Measurements from ENCODE around the gene KANK3. TPM values are rescaled to one million over a fixed set of nuclear protein-coding genes. Genes with fewer than 3 reads are reported as not detected.
A peak's percentile ranks its signal among the peaks of the same experiment; 100 is the strongest.

The KANK3 gene
- total and polyA plus RNA-seq, 2 of the 8 experiments (the other 6 are each of a cell fraction or from before 2014, with no cell fraction given), result 2.5 to 4.2 TPM

DNA sequence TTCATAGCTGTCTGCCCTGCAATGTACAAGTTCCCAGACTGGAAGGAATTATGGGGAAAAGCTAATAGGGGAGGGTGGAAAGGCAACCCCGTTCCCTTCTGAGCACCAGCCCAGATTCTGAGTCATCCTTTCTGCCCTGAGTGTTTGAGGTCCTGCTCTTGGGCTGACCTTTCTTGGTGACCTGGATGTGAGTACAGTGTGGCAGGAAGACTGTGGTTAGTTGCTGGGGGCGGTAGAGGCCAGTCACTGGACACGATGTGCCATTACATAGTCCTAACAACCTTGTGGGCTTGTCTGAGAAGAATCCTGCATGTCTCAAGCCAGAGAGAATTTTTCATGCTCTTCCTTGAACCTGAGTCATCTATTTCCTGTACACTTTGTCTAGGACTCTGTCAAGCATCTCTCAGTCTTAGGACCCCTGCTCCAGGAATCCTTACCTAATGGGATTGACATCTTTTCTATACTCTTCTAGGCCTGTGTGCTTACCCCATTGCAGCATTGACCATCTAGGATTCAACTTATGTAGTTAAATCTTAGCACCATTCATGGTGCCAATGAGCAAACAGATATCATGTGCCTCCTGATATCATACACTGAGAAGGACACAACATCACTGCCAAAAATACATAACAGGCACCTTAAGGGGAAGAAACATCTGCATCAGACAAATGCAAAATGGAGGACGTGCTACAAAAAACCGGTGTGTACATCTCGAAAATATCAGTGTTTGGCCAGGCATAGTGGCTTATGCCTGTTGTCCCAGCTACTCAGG is 12.8 kb upstream of the KANK3 start:
- no peak overlapping the region for H3K27ac ChIP-seq (ENCODE audit: low read depth, low read length)
- no peak overlapping the region for H4K8ac ChIP-seq (ENCODE audit: extremely low read depth, insufficient read depth, low read length)
- H3K4ac ChIP-seq (replicated peaks; ENCODE audit: insufficient read length, low read depth, low read length), result no peak overlapping the region
- POLR2A ChIA-PET (ENCODE audit: partially characterized antibody), result interaction anchor here (0.8 to 1.3 kb wide), 4 partner anchors 11 to 46 kb away, joined by 3 to 4 read pairs (median 3); partner anchors contain the start of gene RAB11B
- H3K23ac ChIP-seq (ENCODE audit: insufficient read length), result no peak overlapping the region
- H3K36me3 ChIP-seq (ENCODE audit: control insufficient read depth in 2 of 4, insufficient read depth in 4 of 4, low read length in 3 of 4), result no peaks in the 10 kb centered on the region
- no peaks in the 10 kb centered on the region for H3K9me3 ChIP-seq (ENCODE audit: insufficient read depth in 2 of 2, low read depth in 1 of 2, low read length in 1 of 2)
- peak overlapping the region; percentile 39; the same call in 1 of the 2 replicates for H2BK12ac ChIP-seq (ENCODE audit: low read depth, low read length)
- 83% methylated on average over 6 of the region's 6 CpGs; no CpG with 5 or more reads in 1 of the 2 experiments for WGBS, 2 experiments (ENCODE audit: extremely low coverage in 1 of 2, insufficient coverage in 1 of 2, insufficient read length in 1 of 2, insufficient replicate concordance in 2 of 2, low coverage in 1 of 2, low lambda C conversion rate in 2 of 2, missing lambda C conversion rate in 1 of 2)
- H3K4me2 ChIP-seq (ENCODE audit: insufficient read depth in 1 of 2, low read depth in 2 of 2, low read length in 2 of 2), result no peak overlapping the region
- no peak overlapping the region for H2BK5ac ChIP-seq (ENCODE audit: low read depth, low read length)
- no peak overlapping the region for H2BK20ac ChIP-seq (ENCODE audit: low read length)
- H3K79me2 ChIP-seq (ENCODE audit: control insufficient read depth in 1 of 2, insufficient read depth in 2 of 2, low read length in 2 of 2), result no peaks in the 10 kb centered on the region
- DNase-seq (ENCODE audit: low read depth in 1 of 2, low spot score in 2 of 2) (no peak), FAIRE-seq (no peak)
- H3K27me3 ChIP-seq (replicated peaks in 1 of 4; ENCODE audit: control insufficient read depth in 3 of 4, extremely low read depth in 1 of 4, insufficient read depth in 3 of 4, low read length in 3 of 4), result no peaks in the 10 kb centered on the region
- no peaks in the 10 kb centered on the region for H3K23me2 ChIP-seq (ENCODE audit: low read depth, low read length)
- no peak overlapping the region for H2BK120ac ChIP-seq (replicated peaks; ENCODE audit: low read depth, low read length)
- no peak overlapping the region for H2AFZ ChIP-seq (ENCODE audit: low read length)
- peak overlapping the region; percentile 80 for H4K91ac ChIP-seq (replicated peaks; ENCODE audit: insufficient read length, low read length)
- no peak overlapping the region for H3K18ac ChIP-seq (ENCODE audit: extremely low read depth, low read length)
- no peak overlapping the region for H3K9ac ChIP-seq (replicated peaks in 1 of 4; ENCODE audit: extremely low read depth in 1 of 4, low read depth in 3 of 4, low read length in 3 of 4)
- no peaks in the 10 kb centered on the region for H3K79me1 ChIP-seq (ENCODE audit: low read depth, low read length)
- H4K5ac ChIP-seq (ENCODE audit: insufficient read length, low read depth, low read length), result no peak overlapping the region
- no peak overlapping the region for H3K56ac ChIP-seq (replicated peaks; ENCODE audit: insufficient read length, low read depth, low read length)
- CTCF ChIA-PET (ENCODE audit: partially characterized antibody), result interaction anchor here (0.8 to 6.6 kb wide), 21 partner anchors 8 to 223 kb away, joined by 3 to 68 read pairs (median 10); partner anchors contain the start of genes ANGPTL4, KANK3 and MARCHF2
- no peak overlapping the region for H2AK5ac ChIP-seq (ENCODE audit: low read depth, low read length)
- H3K4me3 ChIP-seq (ENCODE audit: extremely low read depth in 1 of 4, insufficient read depth in 2 of 4, low read depth in 3 of 4, low read length in 4 of 4), result no peak overlapping the region
- H3K4me1 ChIP-seq (replicated peaks in 1 of 4; ENCODE audit: control insufficient read depth in 3 of 4, insufficient read depth in 4 of 4, low read length in 3 of 4), result peaks cover 0 to 4% (median 2%) of the 10 kb centered on the region in 4 experiments; a peak in 3 of 7 replicates
- no peak overlapping the region for H3K14ac ChIP-seq (ENCODE audit: insufficient read length)
- no peak overlapping the region for H2BK15ac ChIP-seq (ENCODE audit: low read length)
- H4K20me1 ChIP-seq (replicated peaks in 1 of 2; ENCODE audit: control insufficient read depth in 1 of 2, insufficient read depth in 2 of 2, low read length in 2 of 2), result no peaks in the 10 kb centered on the region
- no peak for TF ChIP-seq CTBP2 (IDR thresholded peaks at IDR 0.05; ENCODE audit: borderline replicate concordance, insufficient read depth, insufficient read length, low read length)
- TF ChIP-seq, protein P1, sequence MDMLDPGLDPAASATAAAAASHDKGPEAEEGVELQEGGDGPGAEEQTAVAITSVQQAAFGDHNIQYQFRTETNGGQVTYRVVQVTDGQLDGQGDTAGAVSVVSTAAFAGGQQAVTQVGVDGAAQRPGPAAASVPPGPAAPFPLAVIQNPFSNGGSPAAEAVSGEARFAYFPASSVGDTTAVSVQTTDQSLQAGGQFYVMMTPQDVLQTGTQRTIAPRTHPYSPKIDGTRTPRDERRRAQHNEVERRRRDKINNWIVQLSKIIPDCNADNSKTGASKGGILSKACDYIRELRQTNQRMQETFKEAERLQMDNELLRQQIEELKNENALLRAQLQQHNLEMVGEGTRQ (IDR thresholded peaks at IDR 0.05; ENCODE audit: low read length), result no peak
- no peak for TF ChIP-seq RNF2 (IDR thresholded peaks at IDR 0.05; ENCODE audit: borderline replicate concordance, low read depth, low read length, missing control alignments, poor library complexity, severe bottlenecking)
- no peak for TF ChIP-seq CBX5 (IDR thresholded peaks at IDR 0.05; ENCODE audit: low read depth, low read length)
- no peak for TF ChIP-seq MAFK (IDR thresholded peaks at IDR 0.05; ENCODE audit: low read depth, low read length)
- TF ChIP-seq TAF1 (IDR thresholded peaks at IDR 0.05; ENCODE audit: low read depth, low read length), result no peak
- no peak for TF ChIP-seq KDM5A (IDR thresholded peaks at IDR 0.05; ENCODE audit: low read length)
